Measurements from ENCODE around the gene ZBTB11.

DNA sequence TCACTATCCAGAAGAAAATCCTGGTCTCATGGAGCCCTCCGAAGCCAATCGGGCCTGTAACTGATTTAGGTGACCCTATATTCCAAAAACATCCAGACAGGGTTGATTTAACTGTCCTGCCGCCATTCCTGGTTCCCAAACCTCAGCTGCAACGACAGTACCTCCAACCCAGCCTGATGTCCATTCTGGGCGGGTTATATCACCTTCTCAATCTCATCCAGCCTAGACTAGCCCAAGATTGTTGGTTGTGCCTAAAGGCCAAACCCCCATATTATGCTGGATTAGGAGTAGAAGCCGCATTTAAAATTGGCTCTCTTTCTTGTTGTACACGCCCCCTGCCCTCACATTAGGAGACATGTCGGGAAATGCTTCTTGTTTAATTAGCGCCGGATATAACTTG is 36.7 kb downstream of the ZBTB11 start:
- TF ChIP-seq EP300 (IDR thresholded peaks at IDR 0.05), result no peak
- TF ChIP-seq POLR2AphosphoS5 (IDR thresholded peaks at IDR 0.05), result no peak

All from stomach (tissue), 4 donors.